Liver (tissue), 9 donors: ENCODE results near the gene MRPL19. TPM values are rescaled to one million over a fixed set of nuclear protein-coding genes. Genes with fewer than 3 reads are reported as not detected.
A peak's percentile ranks its signal among the peaks of the same experiment; 100 is the strongest.

Experiments
- DNase-seq: peaks from one replicate; pipeline ENCODE4 v3.0.0-alpha.2; 2017; ENCODE audit warnings: low spot score
- H3K27ac ChIP-seq, 2 donors: one replicate each; pipeline ENCODE4 v1.7.0; 2013; ENCODE audit warnings: inconsistent platforms in 2 of 2, low read length in 2 of 2, control low read depth in 1 of 2, low read depth in 1 of 2, mild to moderate bottlenecking in 1 of 2
- H3K27me3 ChIP-seq, 4 donors: one replicate each; pipeline versions ENCODE4 v1.6.1 to v1.7.0; 2013; ENCODE audit warnings: low read length in 3 of 4, inconsistent platforms in 1 of 4, mild to moderate bottlenecking in 1 of 4, moderate library complexity in 1 of 4; ENCODE audit not compliant: control insufficient read depth in 4 of 4, insufficient read depth in 4 of 4
- H3K36me3 ChIP-seq, 4 donors: one replicate each; pipeline versions ENCODE4 v1.6.1 to v1.7.0; 2013; ENCODE audit warnings: low read length in 3 of 4, mild to moderate bottlenecking in 3 of 4, low read depth in 1 of 4, moderate library complexity in 1 of 4; ENCODE audit not compliant: control insufficient read depth in 4 of 4, insufficient read depth in 3 of 4
- H3K4me1 ChIP-seq, 4 donors: one replicate each; pipeline versions ENCODE4 v1.6.1 to v1.7.0; 2013; ENCODE audit warnings: low read length in 3 of 4, mild to moderate bottlenecking in 3 of 4, moderate library complexity in 1 of 4; ENCODE audit not compliant: control insufficient read depth in 4 of 4, insufficient read depth in 4 of 4
- H3K4me3 ChIP-seq, 3 donors: one replicate each; pipeline versions ENCODE4 v1.6.1 to v1.7.0; 2013; ENCODE audit warnings: low read length in 3 of 3, control low read depth in 1 of 3, low read depth in 1 of 3, mild to moderate bottlenecking in 1 of 3
- H3K9ac ChIP-seq, 2 donors: one replicate each; pipeline ENCODE4 v1.7.0; 2013; ENCODE audit warnings: low read length in 2 of 2, mild to moderate bottlenecking in 2 of 2, moderate library complexity in 2 of 2, control low read depth in 1 of 2, low read depth in 1 of 2
- H3K9me3 ChIP-seq, 4 donors: one replicate each; pipeline versions ENCODE4 v1.6.1 to v1.7.0; 2013; ENCODE audit warnings: low read length in 3 of 4; ENCODE audit not compliant: control insufficient read depth in 4 of 4
- EGR1 ChIP-seq, 2 donors: IDR thresholded peaks; 2 replicates each; pipeline ENCODE4 v1.6.1; 2016 to 2018; ENCODE audit warnings: antibody characterized with exemption in 2 of 2, low read depth in 2 of 2
- FOXA1 ChIP-seq: IDR thresholded peaks from 2 replicates; pipeline ENCODE4 v1.6.1; 2016; ENCODE audit warnings: antibody characterized with exemption
- FOXA2 ChIP-seq: IDR thresholded peaks from 2 replicates; pipeline ENCODE4 v1.6.1; 2016; ENCODE audit warnings: antibody characterized with exemption
- HNF4A ChIP-seq, 2 donors: conservative IDR thresholded peaks; 2 replicates each; pipeline ENCODE4 v1.6.1; 2016; ENCODE audit warnings: antibody characterized with exemption in 2 of 2, mild to moderate bottlenecking in 2 of 2
- HNF4G ChIP-seq: IDR thresholded peaks from 2 replicates; pipeline ENCODE4 v1.6.1; 2016; ENCODE audit warnings: antibody characterized with exemption
- JUND ChIP-seq, 2 donors: IDR thresholded peaks; 2 replicates each; pipeline ENCODE4 v1.6.1; 2016; ENCODE audit warnings: antibody characterized with exemption in 2 of 2
- RAD21 ChIP-seq, 2 donors: IDR thresholded peaks; 2 replicates each; pipeline ENCODE4 v1.6.1; 2016; ENCODE audit warnings: antibody characterized with exemption in 2 of 2, mild to moderate bottlenecking in 2 of 2
- RXRA ChIP-seq, 2 donors: IDR thresholded peaks; 2 replicates each; pipeline ENCODE4 v1.6.1; 2017 to 2018; ENCODE audit warnings: antibody characterized with exemption in 2 of 2, mild to moderate bottlenecking in 1 of 2
- SP1 ChIP-seq: IDR thresholded peaks from 2 replicates; pipeline ENCODE4 v1.6.1; 2018; ENCODE audit warnings: antibody characterized with exemption, mild to moderate bottlenecking
- TAF1 ChIP-seq: conservative IDR thresholded peaks from 2 replicates; pipeline ENCODE4 v1.6.1; 2016; ENCODE audit warnings: antibody characterized with exemption, mild to moderate bottlenecking
- YY1 ChIP-seq: IDR thresholded peaks from 2 replicates; pipeline ENCODE4 v1.6.1; 2016; ENCODE audit warnings: antibody characterized with exemption, mild to moderate bottlenecking
- WGBS: extraction: QIAGEN DNeasy Blood & Tissue Kit; methylation state at CpG from one replicate; pipeline ENCODE4 v1.1.7; 2013; 5-methylcytosine and 5-hydroxymethylcytosine counted together
- polyA plus RNA-seq, 2 donors: library from polyadenylated mRNA; stranded (reverse) in 1 of 2; unstranded in 1 of 2; fragments of 200-250 nt in 1 of 2; fragments of >200 nt in 1 of 2; fragmentation: Nextera tagmentation in 1 of 2; extraction: Ambion mirVana in 1 of 2; gene quantifications; one replicate each; pipeline versions ENCODE4 v1.2.1 to v1.2.3, GENCODE V29; 2013 to 2015
- total RNA-seq, 2 donors: library from RNA; depleted of rRNA; stranded (reverse); fragments of >200 nt; gene quantifications; one replicate each; pipeline ENCODE4 v1.2.3, GENCODE V29; 2014
- TF ChIP-seq, protein P1 (sequence below): IDR thresholded peaks from 2 replicates; pipeline ENCODE4 v1.6.1; 2016; ENCODE audit warnings: antibody characterized with exemption
- TF ChIP-seq, protein P2 (sequence below): IDR thresholded peaks from 2 replicates; pipeline ENCODE4 v1.6.1; 2016; ENCODE audit warnings: antibody characterized with exemption, mild to moderate bottlenecking
- TF ChIP-seq, protein P3 (sequence below): IDR thresholded peaks from 2 replicates; pipeline ENCODE4 v1.6.1; 2016; ENCODE audit warnings: antibody characterized with exemption
- donor health status: healthy.
- donor health status: healthy.
- donor health status: healthy.
- donor health status: healthy.
- donor health status: healthy.

Gene MRPL19
- total and polyA plus RNA-seq, 4 donors = 34.8 to 58.5 (median 42.6) TPM

DNA sequence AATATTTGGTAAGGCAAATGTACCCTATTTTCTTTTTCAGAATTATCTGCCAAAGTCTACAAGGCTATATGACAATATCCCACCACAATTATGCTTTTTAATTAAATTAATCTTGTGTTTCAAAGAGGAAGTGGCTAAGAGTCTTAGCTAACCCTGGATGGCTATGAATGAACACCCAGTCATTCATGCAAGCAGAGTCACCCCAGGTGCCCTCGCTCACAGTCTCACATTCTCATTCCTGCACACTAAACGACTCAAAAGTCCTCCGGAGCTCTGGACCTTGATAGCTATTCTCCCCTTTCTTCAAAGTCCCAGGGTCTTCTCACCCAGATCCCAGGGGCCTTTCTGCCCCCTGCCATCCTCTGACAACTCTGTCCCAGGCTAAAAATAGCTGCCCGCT is 42.1 kb upstream of the MRPL19 start:
- no peak for DNase-seq
- Histone ChIP-seq H3K9ac (no peak overlapping the region), H3K27me3 (no peaks in the 10 kb centered on the region), H3K9me3 (no peaks in the 10 kb centered on the region), H3K4me3 (no peak overlapping the region), H3K27ac (no peak overlapping the region), H3K36me3 (no peaks in the 10 kb centered on the region), H3K4me1 (peaks cover 0 to 11% (median 4%) of the 10 kb centered on the region in 4 donors)
- 90% methylated on average over 4 of the region's 4 CpGs for WGBS
- TF ChIP-seq SP1 (no peak), HNF4A (conservative IDR thresholded peaks at IDR 0.05) (no peak), JUND (IDR thresholded peaks at IDR 0.05) (no peak), EGR1 (IDR thresholded peaks at IDR 0.05; ENCODE audit: low read depth in 2 of 2) (no peak), TAF1 (no peak), FOXA1 (no peak), YY1 (no peak), HNF4G (no peak), FOXA2 (no peak), RAD21 (IDR thresholded peaks at IDR 0.05) (no peak), RXRA (IDR thresholded peaks at IDR 0.05) (no peak)
- TF ChIP-seq, protein P1, sequence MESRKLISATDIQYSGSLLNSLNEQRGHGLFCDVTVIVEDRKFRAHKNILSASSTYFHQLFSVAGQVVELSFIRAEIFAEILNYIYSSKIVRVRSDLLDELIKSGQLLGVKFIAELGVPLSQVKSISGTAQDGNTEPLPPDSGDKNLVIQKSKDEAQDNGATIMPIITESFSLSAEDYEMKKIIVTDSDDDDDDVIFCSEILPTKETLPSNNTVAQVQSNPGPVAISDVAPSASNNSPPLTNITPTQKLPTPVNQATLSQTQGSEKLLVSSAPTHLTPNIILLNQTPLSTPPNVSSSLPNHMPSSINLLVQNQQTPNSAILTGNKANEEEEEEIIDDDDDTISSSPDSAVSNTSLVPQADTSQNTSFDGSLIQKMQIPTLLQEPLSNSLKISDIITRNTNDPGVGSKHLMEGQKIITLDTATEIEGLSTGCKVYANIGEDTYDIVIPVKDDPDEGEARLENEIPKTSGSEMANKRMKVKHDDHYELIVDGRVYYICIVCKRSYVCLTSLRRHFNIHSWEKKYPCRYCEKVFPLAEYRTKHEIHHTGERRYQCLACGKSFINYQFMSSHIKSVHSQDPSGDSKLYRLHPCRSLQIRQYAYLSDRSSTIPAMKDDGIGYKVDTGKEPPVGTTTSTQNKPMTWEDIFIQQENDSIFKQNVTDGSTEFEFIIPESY = no peak
- TF ChIP-seq, protein P2, sequence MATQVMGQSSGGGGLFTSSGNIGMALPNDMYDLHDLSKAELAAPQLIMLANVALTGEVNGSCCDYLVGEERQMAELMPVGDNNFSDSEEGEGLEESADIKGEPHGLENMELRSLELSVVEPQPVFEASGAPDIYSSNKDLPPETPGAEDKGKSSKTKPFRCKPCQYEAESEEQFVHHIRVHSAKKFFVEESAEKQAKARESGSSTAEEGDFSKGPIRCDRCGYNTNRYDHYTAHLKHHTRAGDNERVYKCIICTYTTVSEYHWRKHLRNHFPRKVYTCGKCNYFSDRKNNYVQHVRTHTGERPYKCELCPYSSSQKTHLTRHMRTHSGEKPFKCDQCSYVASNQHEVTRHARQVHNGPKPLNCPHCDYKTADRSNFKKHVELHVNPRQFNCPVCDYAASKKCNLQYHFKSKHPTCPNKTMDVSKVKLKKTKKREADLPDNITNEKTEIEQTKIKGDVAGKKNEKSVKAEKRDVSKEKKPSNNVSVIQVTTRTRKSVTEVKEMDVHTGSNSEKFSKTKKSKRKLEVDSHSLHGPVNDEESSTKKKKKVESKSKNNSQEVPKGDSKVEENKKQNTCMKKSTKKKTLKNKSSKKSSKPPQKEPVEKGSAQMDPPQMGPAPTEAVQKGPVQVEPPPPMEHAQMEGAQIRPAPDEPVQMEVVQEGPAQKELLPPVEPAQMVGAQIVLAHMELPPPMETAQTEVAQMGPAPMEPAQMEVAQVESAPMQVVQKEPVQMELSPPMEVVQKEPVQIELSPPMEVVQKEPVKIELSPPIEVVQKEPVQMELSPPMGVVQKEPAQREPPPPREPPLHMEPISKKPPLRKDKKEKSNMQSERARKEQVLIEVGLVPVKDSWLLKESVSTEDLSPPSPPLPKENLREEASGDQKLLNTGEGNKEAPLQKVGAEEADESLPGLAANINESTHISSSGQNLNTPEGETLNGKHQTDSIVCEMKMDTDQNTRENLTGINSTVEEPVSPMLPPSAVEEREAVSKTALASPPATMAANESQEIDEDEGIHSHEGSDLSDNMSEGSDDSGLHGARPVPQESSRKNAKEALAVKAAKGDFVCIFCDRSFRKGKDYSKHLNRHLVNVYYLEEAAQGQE = no peak
- TF ChIP-seq, protein P3, sequence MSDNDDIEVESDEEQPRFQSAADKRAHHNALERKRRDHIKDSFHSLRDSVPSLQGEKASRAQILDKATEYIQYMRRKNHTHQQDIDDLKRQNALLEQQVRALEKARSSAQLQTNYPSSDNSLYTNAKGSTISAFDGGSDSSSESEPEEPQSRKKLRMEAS = no peak

DNA sequence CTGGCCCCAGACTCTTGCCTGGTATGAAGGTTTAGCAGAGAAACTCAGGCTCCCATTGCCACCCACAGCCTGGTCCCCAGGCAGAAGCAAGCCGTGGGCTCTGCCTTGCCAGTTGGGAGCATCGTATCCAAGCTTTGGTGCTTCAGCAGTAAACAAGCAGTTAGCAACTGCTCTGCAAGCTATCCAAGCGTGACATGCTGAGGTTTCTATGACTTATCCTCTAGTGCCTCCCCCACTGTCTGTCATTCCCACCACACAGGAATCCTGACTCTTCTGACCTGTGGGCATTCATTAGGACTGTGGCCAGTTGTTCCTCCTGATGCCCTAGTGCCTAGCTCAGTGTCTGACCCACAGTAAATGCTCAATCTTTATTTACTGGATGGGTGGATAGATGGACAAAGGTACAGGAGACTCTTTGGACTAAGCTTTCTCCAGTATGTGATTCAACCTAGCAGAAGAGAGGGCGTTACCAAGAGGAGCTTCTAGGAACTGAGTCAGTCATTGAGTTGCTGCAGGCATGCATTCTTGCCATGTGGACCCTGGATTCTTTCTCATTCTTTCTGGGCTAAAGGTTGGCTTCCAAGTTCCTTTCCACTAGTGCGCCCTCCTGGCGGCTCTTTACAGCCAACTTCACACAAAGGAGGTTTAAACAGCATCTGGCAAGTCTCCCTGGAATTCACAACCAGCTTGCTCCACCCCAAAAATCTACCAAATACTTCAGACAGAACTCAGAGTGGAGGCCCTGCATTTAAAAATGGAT is 40.6 kb upstream of the MRPL19 start:
- Histone ChIP-seq H3K27me3 (no peaks in the 10 kb centered on the region), H3K4me1 (peaks cover 0 to 11% (median 4%) of the 10 kb centered on the region in 4 donors), H3K9ac (no peak overlapping the region), H3K36me3 (no peaks in the 10 kb centered on the region), H3K9me3 (no peaks in the 10 kb centered on the region), H3K27ac (no peak overlapping the region), H3K4me3 (no peak overlapping the region)
- WGBS = 79% methylated on average over 6 of the region's 6 CpGs
- TF ChIP-seq RXRA (IDR thresholded peaks at IDR 0.05) (peak; percentile 18 to 23), RAD21 (IDR thresholded peaks at IDR 0.05) (peak; percentile 33 to 52), FOXA2 (no peak)
- DNase-seq = no peak
